Neural cell (in vitro differentiated cells): ENCODE data around the gene RASL10A. TPM values are rescaled to one million over a fixed set of nuclear protein-coding genes. Genes with fewer than 3 reads are reported as not detected.

ENCODE experiments used
- H2AFZ ChIP-seq: fragments of 200-600, 300-800 bp; sonication (generic), shearing (Covaris generic); 2 replicates; pipeline ENCODE4 v1.6.0; 2014; ENCODE audit warnings: low read depth, mild to moderate bottlenecking, antibody characterized with exemption, low read length, moderate library complexity
- H3F3A ChIP-seq: fragments of 200-600 bp; shearing (Covaris generic); 2 replicates; pipeline ENCODE4 v1.6.1; 2016; ENCODE audit warnings: mild to moderate bottlenecking, moderate library complexity, mixed read lengths, antibody characterized with exemption, low read length; ENCODE audit not compliant: insufficient read depth, poor library complexity, severe bottlenecking
- H3K27ac ChIP-seq: fragments of 200-600, 300-800 bp; sonication (generic), shearing (Covaris generic); 2 replicates; pipeline ENCODE4 v1.5.1; 2014; ENCODE audit warnings: mild to moderate bottlenecking, low read length, moderate library complexity
- H3K27me3 ChIP-seq: fragments of 300-800, 200-600 bp; sonication (generic), shearing (Covaris generic); 2 replicates; pipeline ENCODE4 v1.6.0; 2014; ENCODE audit warnings: mild to moderate bottlenecking, low read depth, low read length, moderate library complexity; ENCODE audit not compliant: insufficient read depth
- H3K36me3 ChIP-seq: fragments of 300-800, 200-600 bp; sonication (generic), shearing (Covaris generic); 2 replicates; pipeline ENCODE4 v1.5.1; 2014; ENCODE audit warnings: mild to moderate bottlenecking, antibody characterized with exemption, low read length, moderate library complexity; ENCODE audit not compliant: insufficient read depth
- H3K4me2 ChIP-seq: fragments of 300-800, 200-600 bp; sonication (generic), shearing (Covaris generic); 2 replicates; pipeline ENCODE4 v1.6.0; 2014; ENCODE audit warnings: mild to moderate bottlenecking, low read length
- H3K4me3 ChIP-seq: fragments of 300-800, 200-600 bp; sonication (generic), shearing (Covaris generic); 2 replicates; pipeline ENCODE4 v1.5.1; 2014; ENCODE audit warnings: mild to moderate bottlenecking, low read length, moderate library complexity
- H3K79me2 ChIP-seq: fragments of 200-600 bp; shearing (Covaris generic); replicated peaks from 2 replicates; pipeline ENCODE4 v1.6.0; 2014; ENCODE audit warnings: mild to moderate bottlenecking, low read length, moderate library complexity; ENCODE audit not compliant: insufficient read depth
- H3K9ac ChIP-seq: fragments of 300-800, 200-600 bp; sonication (generic), shearing (Covaris generic); 2 replicates; pipeline ENCODE4 v1.6.1; 2016; ENCODE audit warnings: mild to moderate bottlenecking, low read length, mixed read lengths
- H3K9me2 ChIP-seq: fragments of 200-600 bp; shearing (Covaris generic); 2 replicates; pipeline ENCODE4 v1.6.1; 2016; ENCODE audit warnings: mild to moderate bottlenecking, low read length, mixed read lengths; ENCODE audit not compliant: insufficient read depth
- H3K9me3 ChIP-seq: fragments of 200-600, 300-800 bp; sonication (generic), shearing (Covaris generic); 2 replicates; pipeline ENCODE4 v1.6.1; 2016; ENCODE audit warnings: mild to moderate bottlenecking, mixed run types, low read length, moderate library complexity, mixed read lengths
- H4K20me1 ChIP-seq: fragments of 200-600 bp; shearing (Covaris generic); 2 replicates; pipeline ENCODE4 v1.6.1; 2016; ENCODE audit warnings: mild to moderate bottlenecking, mixed run types; ENCODE audit not compliant: insufficient read depth
- CTCF ChIP-seq: fragments of 450-650 bp; IDR thresholded peaks from 2 replicates; pipeline ENCODE4 v1.5.1; 2014; ENCODE audit warnings: antibody characterized with exemption, mild to moderate bottlenecking, moderate library complexity; ENCODE audit not compliant: poor library complexity, severe bottlenecking
- EP300 ChIP-seq: fragments of 450-650 bp; conservative IDR thresholded peaks from 2 replicates; pipeline ENCODE4 v1.6.1; 2014; ENCODE audit warnings: antibody characterized with exemption, mild to moderate bottlenecking, moderate library complexity; ENCODE audit not compliant: poor library complexity, severe bottlenecking
- EZH2 ChIP-seq: fragments of 200-600, 300-800 bp; shearing (Covaris generic), sonication (generic); IDR thresholded peaks from 2 replicates; pipeline ENCODE4 v1.6.1; 2014; ENCODE audit warnings: antibody characterized with exemption, low read length, borderline replicate concordance, mild to moderate bottlenecking; ENCODE audit not compliant: insufficient read depth, poor library complexity, severe bottlenecking
- MXI1 ChIP-seq: fragments of 450-650 bp; conservative IDR thresholded peaks from 2 replicates; pipeline ENCODE4 v1.6.1; 2014; ENCODE audit warnings: antibody characterized with exemption, mild to moderate bottlenecking; ENCODE audit not compliant: poor library complexity, severe bottlenecking
- POLR2AphosphoS5 ChIP-seq: IDR thresholded peaks from 2 replicates; pipeline ENCODE4 v1.6.1; 2012
- RAD21 ChIP-seq: fragments of 450-650 bp; conservative IDR thresholded peaks from 2 replicates; pipeline ENCODE4 v1.6.1; 2014; ENCODE audit warnings: antibody characterized with exemption, mild to moderate bottlenecking, moderate library complexity
- REST ChIP-seq: IDR thresholded peaks from 2 replicates; pipeline ENCODE4 v1.6.1; 2012; ENCODE audit warnings: borderline replicate concordance
- SMC3 ChIP-seq: fragments of 450-650 bp; conservative IDR thresholded peaks from 2 replicates; pipeline ENCODE4 v1.6.1; 2014; ENCODE audit warnings: antibody characterized with exemption, mild to moderate bottlenecking, moderate library complexity; ENCODE audit not compliant: poor library complexity
- TAF1 ChIP-seq: IDR thresholded peaks from 2 replicates; pipeline ENCODE4 v1.6.1; 2012; ENCODE audit warnings: low read depth
- polyA plus RNA-seq: library from polyadenylated mRNA; depleted of rRNA; stranded (reverse); fragments of >200 nt; gene quantifications from 2 replicates; pipeline ENCODE4 v1.2.3, GENCODE V29; 2014

Gene RASL10A
- polyA plus RNA-seq, 1 donor from 2014 or later, result 3.0 TPM

GRCh38 chr22:29275167-29275566 lies 40.3 kb downstream of the RASL10A start:
- Histone ChIP-seq H3K9me2 (no peaks in the 10 kb centered on the region), H2AFZ (no peak overlapping the region), H3K9me3 (no peaks in the 10 kb centered on the region), H3K27me3 (no peaks in the 10 kb centered on the region), H3K27ac (no peak overlapping the region), H3K4me3 (no peak overlapping the region), H3K4me2 (no peak overlapping the region), H3F3A (no peaks in the 10 kb centered on the region), H3K36me3 (peaks cover 17% of the 10 kb centered on the region), H4K20me1 (peaks cover 42% of the 10 kb centered on the region), H3K79me2 (peaks cover 92% of the 10 kb centered on the region), H3K9ac (no peak overlapping the region)
- TF ChIP-seq EP300 (no peak), SMC3 (no peak), RAD21 (no peak), TAF1 (no peak), EZH2 (no peak), POLR2AphosphoS5 (no peak), REST (no peak), MXI1 (no peak), CTCF (no peak)

- H3K4me2 ChIP-seq, result no peak overlapping the region
- H4K20me1 ChIP-seq, result peaks cover 42% of the 10 kb centered on the region
- peaks cover 10% of the 10 kb centered on the region for H3K36me3 ChIP-seq
- H3K4me3 ChIP-seq, result peak overlapping the region; percentile 91
- H2AFZ ChIP-seq, result no peak overlapping the region
- H3K79me2 ChIP-seq, result peaks cover 95% of the 10 kb centered on the region
- no peak for TF ChIP-seq RAD21
- no peak for TF ChIP-seq EZH2
- TF ChIP-seq EP300, result no peak
- no peak for TF ChIP-seq POLR2AphosphoS5
- no peak for TF ChIP-seq SMC3
- no peak for TF ChIP-seq TAF1
- TF ChIP-seq REST, result no peak
- no peak for TF ChIP-seq CTCF
- no peak for TF ChIP-seq MXI1
- no peak overlapping the region for H3K27ac ChIP-seq
- H3K9me2 ChIP-seq, result no peaks in the 10 kb centered on the region
- H3K27me3 ChIP-seq, result no peaks in the 10 kb centered on the region
- no peaks in the 10 kb centered on the region for H3K9me3 ChIP-seq
- no peak overlapping the region for H3K9ac ChIP-seq
- no peaks in the 10 kb centered on the region for H3F3A ChIP-seq
Measured at GRCh38 chr22:29272624-29273023, 42.9 kb downstream of the RASL10A start.
